HL-60 (cell line): Measurements from ENCODE around the gene SPATA20.

ENCODE experiments used
- DNase-seq, 2 experiments: peaks; one replicate each; pipeline ENCODE4 v3.0.0-alpha.2; 2010 to 2020; ENCODE audit warnings: low read depth in 1 of 2, low spot score in 1 of 2
- H3K27ac ChIP-seq: fragments of 250-450 bp; sonication (Bioruptor Pico); replicated peaks from 2 replicates; pipeline ENCODE4 v1.5.1; 2020; ENCODE audit warnings: mild to moderate bottlenecking, moderate library complexity
- H3K27me3 ChIP-seq: fragments of 250-450 bp; sonication (Bioruptor Pico); 2 replicates; pipeline ENCODE4 v1.5.1; 2021; ENCODE audit warnings: mild to moderate bottlenecking, moderate library complexity; ENCODE audit not compliant: insufficient read depth, poor library complexity, severe bottlenecking
- H3K4me3 ChIP-seq: replicated peaks from 2 replicates; pipeline ENCODE4 v1.5.1; 2011; ENCODE audit warnings: mild to moderate bottlenecking, control low read depth, low read length; ENCODE audit not compliant: insufficient read depth
- GABPA ChIP-seq: IDR thresholded peaks from 2 replicates; pipeline ENCODE4 v1.6.1; 2012; ENCODE audit warnings: low read depth
- POLR2AphosphoS5 ChIP-seq: IDR thresholded peaks from 2 replicates; pipeline ENCODE4 v1.6.1; 2012; ENCODE audit warnings: low read depth
- SPI1 ChIP-seq: IDR thresholded peaks from 2 replicates; pipeline ENCODE4 v1.6.1; 2012; ENCODE audit warnings: low read depth, mild to moderate bottlenecking, borderline replicate concordance
- TF ChIP-seq, protein P1 (sequence below): IDR thresholded peaks from 2 replicates; pipeline ENCODE4 v1.6.1; 2012; ENCODE audit warnings: low read depth; ENCODE audit not compliant: insufficient replicate concordance
- TF ChIP-seq, protein P2 (sequence below): IDR thresholded peaks from one replicate; pipeline ENCODE4 v1.5.1; 2011; ENCODE audit warnings: low read length, control low read depth, inconsistent platforms; ENCODE audit not compliant: insufficient read depth

SPATA20 gene

DNA sequence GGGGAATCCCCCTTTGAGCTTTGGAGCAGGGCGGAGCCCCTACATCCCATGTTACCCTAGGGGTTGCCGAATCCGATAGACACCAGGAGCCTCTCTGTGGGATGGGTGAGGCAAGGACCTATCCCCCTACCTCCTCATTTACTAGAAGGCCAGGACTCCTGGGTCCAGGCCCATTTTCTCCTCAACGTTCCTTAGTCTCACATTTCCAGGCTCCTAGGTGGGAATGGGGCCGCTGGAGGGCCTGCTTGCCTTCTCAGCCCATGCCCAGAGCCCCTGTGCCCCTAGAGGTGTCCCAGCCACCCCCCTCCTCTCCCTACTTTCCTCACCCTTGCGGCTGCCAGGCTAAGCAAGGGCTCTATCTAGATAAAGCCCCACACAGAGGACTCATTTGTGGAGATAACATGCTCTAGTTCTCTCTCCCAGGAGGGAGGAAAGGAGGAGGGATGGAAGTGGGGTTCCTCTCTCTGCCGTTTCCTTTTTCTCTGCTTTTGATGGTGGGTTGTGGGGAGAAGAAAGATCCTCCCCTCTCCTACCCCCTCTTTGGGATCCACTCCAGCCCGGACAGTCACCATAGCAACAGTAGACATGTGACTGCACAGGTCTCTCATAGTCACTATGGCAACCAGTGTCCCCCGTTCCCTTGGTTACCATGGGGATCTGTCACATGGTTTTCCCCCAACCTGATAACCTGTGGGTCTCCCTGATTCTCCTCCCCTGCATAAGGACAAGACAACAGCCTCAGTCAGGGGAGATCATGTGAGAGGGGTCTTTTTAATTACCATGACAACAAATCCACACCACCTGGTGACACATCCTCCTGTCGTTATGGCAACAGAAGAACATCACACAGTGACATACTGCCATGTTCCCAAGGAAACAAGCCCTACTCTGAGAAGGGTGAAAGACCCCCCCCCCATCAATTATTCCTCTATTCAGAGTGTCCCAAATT lies 18.7 kb downstream of the SPATA20 start:
- DNase-seq = no peak
- Histone ChIP-seq H3K27me3 (peaks cover 46% of the 10 kb centered on the region), H3K4me3 (no peak overlapping the region), H3K27ac (no peak overlapping the region)
- TF ChIP-seq SPI1 (no peak), GABPA (no peak), POLR2AphosphoS5 (no peak)
- TF ChIP-seq, protein P1, sequence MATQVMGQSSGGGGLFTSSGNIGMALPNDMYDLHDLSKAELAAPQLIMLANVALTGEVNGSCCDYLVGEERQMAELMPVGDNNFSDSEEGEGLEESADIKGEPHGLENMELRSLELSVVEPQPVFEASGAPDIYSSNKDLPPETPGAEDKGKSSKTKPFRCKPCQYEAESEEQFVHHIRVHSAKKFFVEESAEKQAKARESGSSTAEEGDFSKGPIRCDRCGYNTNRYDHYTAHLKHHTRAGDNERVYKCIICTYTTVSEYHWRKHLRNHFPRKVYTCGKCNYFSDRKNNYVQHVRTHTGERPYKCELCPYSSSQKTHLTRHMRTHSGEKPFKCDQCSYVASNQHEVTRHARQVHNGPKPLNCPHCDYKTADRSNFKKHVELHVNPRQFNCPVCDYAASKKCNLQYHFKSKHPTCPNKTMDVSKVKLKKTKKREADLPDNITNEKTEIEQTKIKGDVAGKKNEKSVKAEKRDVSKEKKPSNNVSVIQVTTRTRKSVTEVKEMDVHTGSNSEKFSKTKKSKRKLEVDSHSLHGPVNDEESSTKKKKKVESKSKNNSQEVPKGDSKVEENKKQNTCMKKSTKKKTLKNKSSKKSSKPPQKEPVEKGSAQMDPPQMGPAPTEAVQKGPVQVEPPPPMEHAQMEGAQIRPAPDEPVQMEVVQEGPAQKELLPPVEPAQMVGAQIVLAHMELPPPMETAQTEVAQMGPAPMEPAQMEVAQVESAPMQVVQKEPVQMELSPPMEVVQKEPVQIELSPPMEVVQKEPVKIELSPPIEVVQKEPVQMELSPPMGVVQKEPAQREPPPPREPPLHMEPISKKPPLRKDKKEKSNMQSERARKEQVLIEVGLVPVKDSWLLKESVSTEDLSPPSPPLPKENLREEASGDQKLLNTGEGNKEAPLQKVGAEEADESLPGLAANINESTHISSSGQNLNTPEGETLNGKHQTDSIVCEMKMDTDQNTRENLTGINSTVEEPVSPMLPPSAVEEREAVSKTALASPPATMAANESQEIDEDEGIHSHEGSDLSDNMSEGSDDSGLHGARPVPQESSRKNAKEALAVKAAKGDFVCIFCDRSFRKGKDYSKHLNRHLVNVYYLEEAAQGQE = no peak
- TF ChIP-seq, protein P2, sequence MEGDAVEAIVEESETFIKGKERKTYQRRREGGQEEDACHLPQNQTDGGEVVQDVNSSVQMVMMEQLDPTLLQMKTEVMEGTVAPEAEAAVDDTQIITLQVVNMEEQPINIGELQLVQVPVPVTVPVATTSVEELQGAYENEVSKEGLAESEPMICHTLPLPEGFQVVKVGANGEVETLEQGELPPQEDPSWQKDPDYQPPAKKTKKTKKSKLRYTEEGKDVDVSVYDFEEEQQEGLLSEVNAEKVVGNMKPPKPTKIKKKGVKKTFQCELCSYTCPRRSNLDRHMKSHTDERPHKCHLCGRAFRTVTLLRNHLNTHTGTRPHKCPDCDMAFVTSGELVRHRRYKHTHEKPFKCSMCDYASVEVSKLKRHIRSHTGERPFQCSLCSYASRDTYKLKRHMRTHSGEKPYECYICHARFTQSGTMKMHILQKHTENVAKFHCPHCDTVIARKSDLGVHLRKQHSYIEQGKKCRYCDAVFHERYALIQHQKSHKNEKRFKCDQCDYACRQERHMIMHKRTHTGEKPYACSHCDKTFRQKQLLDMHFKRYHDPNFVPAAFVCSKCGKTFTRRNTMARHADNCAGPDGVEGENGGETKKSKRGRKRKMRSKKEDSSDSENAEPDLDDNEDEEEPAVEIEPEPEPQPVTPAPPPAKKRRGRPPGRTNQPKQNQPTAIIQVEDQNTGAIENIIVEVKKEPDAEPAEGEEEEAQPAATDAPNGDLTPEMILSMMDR = no peak

DNA sequence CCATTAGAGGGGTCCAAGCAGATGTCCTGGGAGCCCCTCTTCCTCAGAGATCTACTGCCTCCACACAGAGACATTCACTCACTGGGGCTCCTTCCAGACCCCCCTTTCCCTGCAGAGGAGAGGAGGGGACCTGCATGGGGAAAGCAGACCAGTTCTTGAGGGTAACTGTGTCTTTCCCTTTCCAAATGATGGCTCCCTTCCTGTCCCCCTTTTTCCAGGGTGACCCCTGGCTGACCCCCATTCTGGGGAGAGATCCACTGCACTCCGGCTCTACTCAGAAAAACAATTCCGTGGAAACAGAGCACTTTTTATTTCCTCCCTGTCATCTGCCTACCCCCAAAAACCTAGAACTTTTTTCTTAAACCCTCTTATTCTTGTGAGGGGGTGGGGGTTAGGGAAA lies 19.9 kb downstream of the SPATA20 start:
- Histone ChIP-seq H3K4me3 (no peak overlapping the region), H3K27ac (no peak overlapping the region), H3K27me3 (peaks cover 42% of the 10 kb centered on the region)
- no peak for DNase-seq
- no peak for TF ChIP-seq GABPA
- TF ChIP-seq, protein P2 = no peak
- TF ChIP-seq POLR2AphosphoS5 = no peak
- no peak for TF ChIP-seq SPI1
- TF ChIP-seq, protein P1 = no peak

DNA sequence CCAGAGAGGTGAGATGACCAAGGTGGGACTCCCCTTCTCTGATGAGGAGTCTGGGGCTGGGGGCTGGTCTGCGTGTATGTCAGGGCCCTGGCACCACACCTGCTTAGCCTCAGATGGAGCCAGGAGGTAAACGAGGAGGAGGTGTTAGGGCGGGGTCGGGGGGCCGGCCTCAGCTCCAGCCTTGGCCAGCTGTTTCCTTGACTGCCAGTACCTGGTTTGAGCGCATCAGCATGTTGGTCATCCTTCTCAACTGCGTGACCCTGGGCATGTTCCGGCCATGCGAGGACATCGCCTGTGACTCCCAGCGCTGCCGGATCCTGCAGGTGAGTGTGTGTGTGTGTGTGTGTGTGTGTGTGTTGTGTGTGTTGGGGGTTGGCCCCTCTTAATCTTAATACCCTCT lies 21.7 kb downstream of the SPATA20 start:
- no peak for DNase-seq
- H3K4me3 ChIP-seq = no peak overlapping the region
- peaks cover 26% of the 10 kb centered on the region for H3K27me3 ChIP-seq
- H3K27ac ChIP-seq = no peak overlapping the region
- TF ChIP-seq, protein P2 = no peak

DNA sequence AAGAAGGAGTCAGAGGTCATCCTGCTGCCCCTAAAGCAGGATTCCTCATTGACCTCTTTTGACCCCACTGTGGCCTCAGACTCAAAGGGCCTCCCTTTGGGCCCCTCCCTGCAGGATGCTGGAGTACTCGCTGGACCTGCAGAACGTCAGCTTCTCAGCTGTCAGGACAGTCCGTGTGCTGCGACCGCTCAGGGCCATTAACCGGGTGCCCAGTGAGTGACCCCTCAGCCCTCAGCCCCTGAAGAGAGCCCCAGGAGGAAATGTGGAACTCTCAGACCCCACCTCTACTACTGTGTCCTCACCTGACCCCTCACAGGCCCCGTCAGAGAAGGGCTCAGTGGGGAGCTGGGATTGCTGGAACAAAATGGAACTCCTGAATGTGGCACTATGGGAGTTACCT lies 22.6 kb downstream of the SPATA20 start:
- no peak for TF ChIP-seq SPI1
- TF ChIP-seq, protein P1 = no peak
- TF ChIP-seq POLR2AphosphoS5 = no peak
- TF ChIP-seq GABPA = no peak
- TF ChIP-seq, protein P2 = no peak
- H3K27me3 ChIP-seq = peaks cover 18% of the 10 kb centered on the region
- H3K4me3 ChIP-seq = no peak overlapping the region
- H3K27ac ChIP-seq = no peak overlapping the region
- DNase-seq = no peak
